ENCODE measurements around the gene DSTYK.

GRCh38 chr1:205183676-205184335 is 27.7 kb downstream of the DSTYK start:
- TF ChIP-seq TAF1 (IDR thresholded peaks at IDR 0.05; ENCODE audit: low read depth), result no peak
- TF ChIP-seq EZH2 (IDR thresholded peaks at IDR 0.05; ENCODE audit: borderline replicate concordance, insufficient read depth, low read length, poor library complexity, severe bottlenecking), result no peak
- TF ChIP-seq EP300 (conservative IDR thresholded peaks at IDR 0.05; ENCODE audit: poor library complexity, severe bottlenecking), result no peak
- TF ChIP-seq CTCF (IDR thresholded peaks at IDR 0.05; ENCODE audit: poor library complexity, severe bottlenecking), result no peak
- TF ChIP-seq REST (IDR thresholded peaks at IDR 0.05; ENCODE audit: borderline replicate concordance), result no peak
- no peak for TF ChIP-seq RAD21 (conservative IDR thresholded peaks at IDR 0.05)
- TF ChIP-seq SMC3 (conservative IDR thresholded peaks at IDR 0.05; ENCODE audit: poor library complexity), result no peak

Measured in neural cell (in vitro differentiated cells).